ENCODE data around the gene MAP3K5.

Gene MAP3K5

DNA sequence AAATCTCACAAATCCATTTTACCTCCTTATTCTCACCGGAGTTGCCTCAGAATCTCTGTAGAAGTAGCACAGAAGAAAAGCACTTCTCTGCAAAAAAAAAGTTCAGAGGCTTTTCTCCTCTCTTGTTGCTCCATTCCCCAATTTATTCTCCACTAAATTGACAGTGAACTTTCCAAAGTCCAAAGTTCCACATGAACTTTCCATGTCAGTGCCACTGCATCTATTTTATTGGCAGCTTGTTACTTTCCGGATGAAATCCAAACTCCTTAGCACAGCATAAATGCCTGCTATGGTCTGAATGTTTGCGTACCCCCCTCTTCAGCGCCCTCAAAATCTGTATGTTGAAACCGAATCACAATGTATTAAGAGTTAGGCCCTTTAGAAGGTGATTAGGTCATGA lies 165.1 kb downstream of the MAP3K5 start:
- H3K27ac ChIP-seq (ENCODE audit: low read depth, low read length), result no peak overlapping the region
- H3K4me3 ChIP-seq (ENCODE audit: low read length), result no peak overlapping the region
- H3K18ac ChIP-seq (ENCODE audit: low read length), result no peak overlapping the region
- no peak overlapping the region for H3K4me2 ChIP-seq (ENCODE audit: low read length)
- DNase-seq, result no peak
- H3K23ac ChIP-seq (ENCODE audit: low read length), result no peak overlapping the region
- no peaks in the 10 kb centered on the region for H3K4me1 ChIP-seq (ENCODE audit: control insufficient read depth, low read depth, low read length)
- WGBS (ENCODE audit: extremely low coverage, insufficient coverage, low lambda C conversion rate), result no CpG with 5 or more reads among the region's 5 CpGs
- no peak overlapping the region for H2BK5ac ChIP-seq (ENCODE audit: low read length)
- H4K8ac ChIP-seq (ENCODE audit: low read depth, low read length), result no peak overlapping the region
- no peaks in the 10 kb centered on the region for H3K79me1 ChIP-seq (ENCODE audit: low read length)
- H3K56ac ChIP-seq (ENCODE audit: low read length), result no peak overlapping the region
- no peak overlapping the region for H2BK15ac ChIP-seq (replicated peaks; ENCODE audit: low read depth)
- no peaks in the 10 kb centered on the region for H3K36me3 ChIP-seq (ENCODE audit: control insufficient read depth, insufficient read depth, low read length)
- H4K5ac ChIP-seq (ENCODE audit: low read length), result no peak overlapping the region
- H2BK120ac ChIP-seq (ENCODE audit: low read depth, low read length), result no peak overlapping the region
- no peak overlapping the region for H3K4ac ChIP-seq (ENCODE audit: low read depth, low read length)
- H3K9ac ChIP-seq (ENCODE audit: low read length), result no peak overlapping the region
- no peak overlapping the region for H2AK5ac ChIP-seq (ENCODE audit: low read length)
- no peaks in the 10 kb centered on the region for H3K79me2 ChIP-seq (ENCODE audit: control insufficient read depth, insufficient read depth, low read length)
- no peaks in the 10 kb centered on the region for H3K27me3 ChIP-seq (ENCODE audit: insufficient read depth, low read length, poor library complexity)

DNA sequence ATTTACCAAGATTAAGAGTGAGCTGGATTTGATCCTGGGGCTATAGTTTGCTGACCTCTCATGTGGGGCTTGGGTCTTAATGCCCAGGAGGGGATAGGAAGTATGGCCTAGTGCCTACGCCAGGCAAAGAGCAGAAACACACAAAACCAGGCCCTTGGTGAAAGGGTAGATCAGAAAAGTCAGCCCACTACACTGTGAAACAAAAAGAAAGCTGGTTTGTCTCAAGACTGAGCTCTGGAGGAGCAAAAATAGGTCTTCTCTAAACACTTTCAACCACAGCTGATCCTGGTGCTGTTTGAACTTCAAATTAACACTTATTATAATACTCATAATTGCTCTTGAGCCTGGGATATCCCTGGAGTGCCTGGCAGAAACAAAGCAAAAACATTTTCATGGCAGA lies 167.0 kb downstream of the MAP3K5 start:
- H3K27ac ChIP-seq (ENCODE audit: low read depth, low read length), result no peak overlapping the region
- no peak overlapping the region for H2BK15ac ChIP-seq (replicated peaks; ENCODE audit: low read depth)
- H3K9ac ChIP-seq (ENCODE audit: low read length), result no peak overlapping the region
- no peaks in the 10 kb centered on the region for H3K79me1 ChIP-seq (ENCODE audit: low read length)
- H3K27me3 ChIP-seq (ENCODE audit: insufficient read depth, low read length, poor library complexity), result no peaks in the 10 kb centered on the region
- H3K4me1 ChIP-seq (ENCODE audit: control insufficient read depth, low read depth, low read length), result no peaks in the 10 kb centered on the region
- no peaks in the 10 kb centered on the region for H3K36me3 ChIP-seq (ENCODE audit: control insufficient read depth, insufficient read depth, low read length)
- H2AK5ac ChIP-seq (ENCODE audit: low read length), result no peak overlapping the region
- WGBS (ENCODE audit: extremely low coverage, insufficient coverage, low lambda C conversion rate), result no CpG with 5 or more reads among the region's 1 CpG
- no peak overlapping the region for H4K5ac ChIP-seq (ENCODE audit: low read length)
- DNase-seq, result no peak
- H2BK120ac ChIP-seq (ENCODE audit: low read depth, low read length), result no peak overlapping the region
- H3K79me2 ChIP-seq (ENCODE audit: control insufficient read depth, insufficient read depth, low read length), result no peaks in the 10 kb centered on the region
- no peak overlapping the region for H2BK5ac ChIP-seq (ENCODE audit: low read length)
- H3K4me2 ChIP-seq (ENCODE audit: low read length), result no peak overlapping the region
- no peak overlapping the region for H3K23ac ChIP-seq (ENCODE audit: low read length)
- H3K4ac ChIP-seq (ENCODE audit: low read depth, low read length), result no peak overlapping the region
- H4K8ac ChIP-seq (ENCODE audit: low read depth, low read length), result no peak overlapping the region
- H3K56ac ChIP-seq (ENCODE audit: low read length), result no peak overlapping the region
- H3K18ac ChIP-seq (ENCODE audit: low read length), result no peak overlapping the region
- no peak overlapping the region for H3K4me3 ChIP-seq (ENCODE audit: low read length)

DNA sequence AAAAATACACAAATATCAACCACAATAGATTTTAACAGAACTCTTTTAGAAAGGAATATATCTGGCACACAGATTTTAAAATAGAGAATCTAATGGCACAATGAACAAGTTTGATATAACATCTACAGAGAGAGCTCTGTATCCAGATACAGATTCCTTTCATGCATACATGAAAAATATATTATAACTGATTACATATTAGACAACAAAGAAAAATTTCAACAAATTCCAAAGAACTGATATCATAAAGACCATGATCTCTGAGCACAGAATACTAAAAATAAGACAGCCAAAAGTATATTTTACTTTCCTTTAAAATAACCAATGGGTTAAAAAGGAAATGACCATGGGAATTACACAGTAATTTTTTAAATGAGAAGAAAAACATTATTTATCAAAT lies 167.9 kb downstream of the MAP3K5 start:
- H3K23ac ChIP-seq (ENCODE audit: low read length), result no peak overlapping the region
- H3K27ac ChIP-seq (ENCODE audit: low read depth, low read length), result no peak overlapping the region
- no peak overlapping the region for H4K8ac ChIP-seq (ENCODE audit: low read depth, low read length)
- H3K27me3 ChIP-seq (ENCODE audit: insufficient read depth, low read length, poor library complexity), result no peaks in the 10 kb centered on the region
- H2BK120ac ChIP-seq (ENCODE audit: low read depth, low read length), result no peak overlapping the region
- no peak overlapping the region for H3K18ac ChIP-seq (ENCODE audit: low read length)
- H3K56ac ChIP-seq (ENCODE audit: low read length), result no peak overlapping the region
- no peak overlapping the region for H4K5ac ChIP-seq (ENCODE audit: low read length)
- H3K4me2 ChIP-seq (ENCODE audit: low read length), result no peak overlapping the region
- no peak overlapping the region for H3K4me3 ChIP-seq (ENCODE audit: low read length)
- H3K9ac ChIP-seq (ENCODE audit: low read length), result no peak overlapping the region
- DNase-seq, result no peak
- no peak overlapping the region for H2AK5ac ChIP-seq (ENCODE audit: low read length)
- H3K4me1 ChIP-seq (ENCODE audit: control insufficient read depth, low read depth, low read length), result no peaks in the 10 kb centered on the region
- H3K36me3 ChIP-seq (ENCODE audit: control insufficient read depth, insufficient read depth, low read length), result no peaks in the 10 kb centered on the region
- H3K4ac ChIP-seq (ENCODE audit: low read depth, low read length), result no peak overlapping the region
- H3K79me2 ChIP-seq (ENCODE audit: control insufficient read depth, insufficient read depth, low read length), result no peaks in the 10 kb centered on the region
- H2BK5ac ChIP-seq (ENCODE audit: low read length), result no peak overlapping the region
- no peak overlapping the region for H2BK15ac ChIP-seq (replicated peaks; ENCODE audit: low read depth)
- H3K79me1 ChIP-seq (ENCODE audit: low read length), result no peaks in the 10 kb centered on the region

DNA sequence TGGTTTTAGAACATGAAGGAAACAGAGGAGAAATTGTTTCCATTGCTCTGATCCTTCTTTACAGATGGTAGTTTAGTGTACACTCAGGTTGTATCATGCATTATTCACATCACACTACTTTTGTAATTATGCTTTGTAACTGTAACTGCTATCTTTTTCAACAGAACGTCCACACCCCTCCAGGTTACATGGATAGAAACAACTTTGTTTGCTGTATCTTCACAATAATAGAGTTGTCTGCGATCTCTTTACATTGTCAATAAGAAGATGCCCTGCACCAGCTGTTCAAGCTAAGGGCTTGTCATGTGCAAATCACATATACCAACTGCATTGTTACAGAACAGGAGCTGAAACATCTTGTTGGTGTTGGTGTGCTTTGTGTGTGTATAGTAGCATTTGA lies 174.2 kb downstream of the MAP3K5 start:
- Histone ChIP-seq H3K23ac (ENCODE audit: low read length) (no peak overlapping the region), H3K36me3 (ENCODE audit: control insufficient read depth, insufficient read depth, low read length) (no peaks in the 10 kb centered on the region), H3K18ac (ENCODE audit: low read length) (no peak overlapping the region), H3K4ac (ENCODE audit: low read depth, low read length) (no peak overlapping the region), H3K4me3 (ENCODE audit: low read length) (no peak overlapping the region), H3K9ac (ENCODE audit: low read length) (no peak overlapping the region), H3K56ac (ENCODE audit: low read length) (no peak overlapping the region), H4K5ac (ENCODE audit: low read length) (no peak overlapping the region), H3K27ac (ENCODE audit: low read depth, low read length) (no peak overlapping the region), H2BK120ac (ENCODE audit: low read depth, low read length) (no peak overlapping the region), H3K79me2 (ENCODE audit: control insufficient read depth, insufficient read depth, low read length) (no peaks in the 10 kb centered on the region), H3K4me1 (ENCODE audit: control insufficient read depth, low read depth, low read length) (no peaks in the 10 kb centered on the region), H3K27me3 (ENCODE audit: insufficient read depth, low read length, poor library complexity) (no peaks in the 10 kb centered on the region), H2AK5ac (ENCODE audit: low read length) (no peak overlapping the region), H3K79me1 (ENCODE audit: low read length) (no peaks in the 10 kb centered on the region), H4K8ac (ENCODE audit: low read depth, low read length) (no peak overlapping the region), H2BK15ac (replicated peaks; ENCODE audit: low read depth) (no peak overlapping the region), H2BK5ac (ENCODE audit: low read length) (no peak overlapping the region), H3K4me2 (ENCODE audit: low read length) (no peak overlapping the region)
- DNase-seq, result no peak
- WGBS (ENCODE audit: extremely low coverage, insufficient coverage, low lambda C conversion rate), result no CpG with 5 or more reads among the region's 2 CpGs

DNA sequence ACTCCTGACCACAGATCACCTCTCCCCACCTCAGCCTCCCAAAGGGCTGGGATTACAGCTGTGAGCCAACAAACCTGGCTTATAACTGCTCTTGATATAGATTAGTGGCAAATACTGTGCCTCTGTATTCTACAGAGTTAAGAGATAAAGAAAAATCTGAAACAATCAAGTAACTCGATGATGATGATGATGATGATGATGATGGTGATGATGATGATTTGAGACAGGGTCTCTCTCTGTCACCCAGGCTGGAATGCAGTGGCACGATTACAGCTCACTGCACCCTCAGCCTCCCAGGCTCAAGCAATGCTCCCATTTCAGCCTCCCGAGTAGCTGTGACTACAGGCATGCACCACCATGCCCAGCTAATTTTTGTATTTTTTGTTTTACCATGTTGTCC lies 175.8 kb downstream of the MAP3K5 start:
- H3K9ac ChIP-seq (ENCODE audit: low read length), result no peak overlapping the region
- H3K23ac ChIP-seq (ENCODE audit: low read length), result no peak overlapping the region
- no peak overlapping the region for H3K27ac ChIP-seq (ENCODE audit: low read depth, low read length)
- no peak overlapping the region for H3K4me3 ChIP-seq (ENCODE audit: low read length)
- no peak overlapping the region for H2BK5ac ChIP-seq (ENCODE audit: low read length)
- H4K5ac ChIP-seq (ENCODE audit: low read length), result no peak overlapping the region
- H3K79me1 ChIP-seq (ENCODE audit: low read length), result no peaks in the 10 kb centered on the region
- H3K18ac ChIP-seq (ENCODE audit: low read length), result no peak overlapping the region
- H2AK5ac ChIP-seq (ENCODE audit: low read length), result no peak overlapping the region
- no peaks in the 10 kb centered on the region for H3K36me3 ChIP-seq (ENCODE audit: control insufficient read depth, insufficient read depth, low read length)
- H3K27me3 ChIP-seq (ENCODE audit: insufficient read depth, low read length, poor library complexity), result no peaks in the 10 kb centered on the region
- no peak overlapping the region for H3K56ac ChIP-seq (ENCODE audit: low read length)
- no peaks in the 10 kb centered on the region for H3K79me2 ChIP-seq (ENCODE audit: control insufficient read depth, insufficient read depth, low read length)
- no peak overlapping the region for H3K4ac ChIP-seq (ENCODE audit: low read depth, low read length)
- no peak overlapping the region for H2BK15ac ChIP-seq (replicated peaks; ENCODE audit: low read depth)
- H4K8ac ChIP-seq (ENCODE audit: low read depth, low read length), result no peak overlapping the region
- no peak for DNase-seq
- H3K4me2 ChIP-seq (ENCODE audit: low read length), result no peak overlapping the region
- no CpG with 5 or more reads among the region's 3 CpGs for WGBS (ENCODE audit: extremely low coverage, insufficient coverage, low lambda C conversion rate)
- no peaks in the 10 kb centered on the region for H3K4me1 ChIP-seq (ENCODE audit: control insufficient read depth, low read depth, low read length)
- no peak overlapping the region for H2BK120ac ChIP-seq (ENCODE audit: low read depth, low read length)

DNA sequence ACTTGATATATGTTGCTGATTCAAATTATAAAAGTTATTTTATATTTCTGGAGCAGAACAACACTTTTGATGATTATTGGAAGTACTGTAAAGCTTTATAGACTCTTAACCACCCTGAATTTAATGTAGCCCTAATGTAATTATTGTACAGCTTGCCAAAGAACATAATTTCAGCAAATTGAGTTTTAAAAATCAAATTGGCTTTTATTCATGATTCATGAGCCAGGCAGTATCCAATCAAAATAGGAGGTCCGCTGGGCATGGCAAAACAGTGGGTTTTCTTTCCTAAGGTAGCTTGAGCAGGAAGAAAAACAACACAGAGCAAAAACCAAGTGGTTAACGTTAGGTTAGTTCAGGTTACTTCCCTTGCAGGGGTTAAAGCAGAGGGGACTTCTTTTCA lies 177.3 kb downstream of the MAP3K5 start:
- no peak overlapping the region for H3K18ac ChIP-seq (ENCODE audit: low read length)
- H3K27ac ChIP-seq (ENCODE audit: low read depth, low read length), result no peak overlapping the region
- WGBS (ENCODE audit: extremely low coverage, insufficient coverage, low lambda C conversion rate), result no CpG with 5 or more reads among the region's 2 CpGs
- no peak overlapping the region for H2BK5ac ChIP-seq (ENCODE audit: low read length)
- no peak overlapping the region for H3K23ac ChIP-seq (ENCODE audit: low read length)
- no peak overlapping the region for H2AK5ac ChIP-seq (ENCODE audit: low read length)
- H3K4me3 ChIP-seq (ENCODE audit: low read length), result no peak overlapping the region
- no peaks in the 10 kb centered on the region for H3K36me3 ChIP-seq (ENCODE audit: control insufficient read depth, insufficient read depth, low read length)
- no peaks in the 10 kb centered on the region for H3K79me1 ChIP-seq (ENCODE audit: low read length)
- no peak overlapping the region for H2BK15ac ChIP-seq (replicated peaks; ENCODE audit: low read depth)
- no peak overlapping the region for H2BK120ac ChIP-seq (ENCODE audit: low read depth, low read length)
- DNase-seq, result no peak
- H3K79me2 ChIP-seq (ENCODE audit: control insufficient read depth, insufficient read depth, low read length), result no peaks in the 10 kb centered on the region
- no peak overlapping the region for H4K5ac ChIP-seq (ENCODE audit: low read length)
- no peak overlapping the region for H3K9ac ChIP-seq (ENCODE audit: low read length)
- H3K4me1 ChIP-seq (ENCODE audit: control insufficient read depth, low read depth, low read length), result no peaks in the 10 kb centered on the region
- H3K4me2 ChIP-seq (ENCODE audit: low read length), result no peak overlapping the region
- H4K8ac ChIP-seq (ENCODE audit: low read depth, low read length), result no peak overlapping the region
- H3K56ac ChIP-seq (ENCODE audit: low read length), result no peak overlapping the region
- no peak overlapping the region for H3K4ac ChIP-seq (ENCODE audit: low read depth, low read length)
- H3K27me3 ChIP-seq (ENCODE audit: insufficient read depth, low read length, poor library complexity), result no peaks in the 10 kb centered on the region
